Bronchial epithelial cell (primary cell): ENCODE data around the gene NISCH. TPM values are rescaled to one million over a fixed set of nuclear protein-coding genes. Genes with fewer than 3 reads are reported as not detected.

ENCODE experiments used
- DNase-seq: peaks from one replicate; pipeline ENCODE4 v3.0.0-alpha.2; 2010; ENCODE audit warnings: low read depth
- FAIRE-seq: peaks from 2 replicates; lab custom pipeline; 2011; peaks lifted over from hg19 to GRCh38; lab: Jason Lieb, UNC
- H3K27me3 ChIP-seq: 2 replicates; pipeline ENCODE4 v1.5.1; 2011; ENCODE audit warnings: low read length; ENCODE audit not compliant: control insufficient read depth, insufficient read depth
- H3K36me3 ChIP-seq: 2 replicates; pipeline ENCODE4 v1.5.1; 2011; ENCODE audit warnings: low read length; ENCODE audit not compliant: control insufficient read depth, insufficient read depth
- H3K4me3 ChIP-seq: 2 replicates; pipeline ENCODE4 v1.5.1; 2011; ENCODE audit warnings: mild to moderate bottlenecking, low read depth, low read length, control low read depth
- total RNA-seq: library from RNA; depleted of rRNA; stranded (reverse); fragments of >200 nt; gene quantifications from 2 replicates; pipeline ENCODE4 v1.2.1, GENCODE V29; 2014
- TF ChIP-seq, protein P1 (sequence below): IDR thresholded peaks from 2 replicates; pipeline ENCODE4 v1.5.1; 2011; ENCODE audit warnings: mild to moderate bottlenecking, moderate library complexity, low read length, control low read depth, inconsistent platforms; ENCODE audit not compliant: insufficient read depth, severe bottlenecking

The NISCH gene
- total RNA-seq, 1 donor from 2014 or later: 30.5 TPM

DNA sequence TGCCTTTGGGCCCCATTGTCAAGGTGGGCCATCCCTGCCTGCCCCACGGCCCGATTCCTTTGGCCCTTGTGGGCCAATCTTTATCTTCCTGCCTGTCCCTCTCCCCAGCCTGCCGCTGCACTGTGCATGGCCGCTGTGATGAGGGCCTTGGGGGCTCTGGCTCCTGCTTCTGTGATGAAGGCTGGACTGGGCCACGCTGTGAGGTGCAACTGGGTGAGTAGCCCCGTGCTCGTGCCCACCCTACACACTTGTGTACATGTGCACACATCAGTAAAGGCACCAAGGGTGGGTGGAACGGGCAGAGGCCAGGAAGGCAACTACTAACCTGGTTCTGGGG is 66.1 kb downstream of the NISCH start:
- TF ChIP-seq, protein P1, sequence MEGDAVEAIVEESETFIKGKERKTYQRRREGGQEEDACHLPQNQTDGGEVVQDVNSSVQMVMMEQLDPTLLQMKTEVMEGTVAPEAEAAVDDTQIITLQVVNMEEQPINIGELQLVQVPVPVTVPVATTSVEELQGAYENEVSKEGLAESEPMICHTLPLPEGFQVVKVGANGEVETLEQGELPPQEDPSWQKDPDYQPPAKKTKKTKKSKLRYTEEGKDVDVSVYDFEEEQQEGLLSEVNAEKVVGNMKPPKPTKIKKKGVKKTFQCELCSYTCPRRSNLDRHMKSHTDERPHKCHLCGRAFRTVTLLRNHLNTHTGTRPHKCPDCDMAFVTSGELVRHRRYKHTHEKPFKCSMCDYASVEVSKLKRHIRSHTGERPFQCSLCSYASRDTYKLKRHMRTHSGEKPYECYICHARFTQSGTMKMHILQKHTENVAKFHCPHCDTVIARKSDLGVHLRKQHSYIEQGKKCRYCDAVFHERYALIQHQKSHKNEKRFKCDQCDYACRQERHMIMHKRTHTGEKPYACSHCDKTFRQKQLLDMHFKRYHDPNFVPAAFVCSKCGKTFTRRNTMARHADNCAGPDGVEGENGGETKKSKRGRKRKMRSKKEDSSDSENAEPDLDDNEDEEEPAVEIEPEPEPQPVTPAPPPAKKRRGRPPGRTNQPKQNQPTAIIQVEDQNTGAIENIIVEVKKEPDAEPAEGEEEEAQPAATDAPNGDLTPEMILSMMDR: no peak
- no peak for FAIRE-seq
- H3K4me3 ChIP-seq: no peak overlapping the region
- no peak for DNase-seq
- peaks cover 3% of the 10 kb centered on the region for H3K27me3 ChIP-seq
- H3K36me3 ChIP-seq: peaks cover 5% of the 10 kb centered on the region

DNA sequence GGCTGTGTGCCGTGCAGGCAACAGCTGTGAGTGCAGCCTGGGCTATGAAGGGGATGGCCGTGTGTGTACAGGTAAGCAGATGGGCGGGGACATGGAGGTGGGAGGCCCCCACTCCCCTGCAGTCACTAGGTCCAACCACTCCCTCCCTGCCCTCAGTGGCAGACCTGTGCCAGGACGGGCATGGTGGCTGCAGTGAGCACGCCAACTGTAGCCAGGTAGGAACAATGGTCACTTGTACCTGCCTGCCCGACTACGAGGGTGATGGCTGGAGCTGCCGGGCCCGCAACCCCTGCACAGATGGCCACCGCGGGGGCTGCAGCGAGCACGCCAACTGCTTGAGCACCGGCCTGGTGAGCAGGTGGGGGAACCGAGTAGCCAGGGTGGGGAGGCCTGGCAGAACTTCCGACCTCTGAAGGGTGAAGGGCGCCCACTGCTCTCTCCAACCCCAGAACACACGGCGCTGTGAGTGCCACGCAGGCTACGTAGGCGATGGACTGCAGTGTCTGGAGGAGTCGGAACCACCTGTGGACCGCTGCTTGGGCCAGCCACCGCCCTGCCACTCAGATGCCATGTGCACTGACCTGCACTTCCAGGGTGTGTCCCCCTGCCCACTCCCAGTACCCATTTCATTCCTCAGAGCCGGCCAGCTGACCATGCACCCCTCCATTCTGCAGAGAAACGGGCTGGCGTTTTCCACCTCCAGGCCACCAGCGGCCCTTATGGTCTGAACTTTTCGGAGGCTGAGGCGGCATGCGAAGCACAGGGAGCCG is 66.7 kb downstream of the NISCH start:
- TF ChIP-seq, protein P1: no peak
- DNase-seq (no peak), FAIRE-seq (no peak)
- peaks cover 3% of the 10 kb centered on the region for H3K27me3 ChIP-seq
- no peak overlapping the region for H3K4me3 ChIP-seq
- peaks cover 5% of the 10 kb centered on the region for H3K36me3 ChIP-seq

DNA sequence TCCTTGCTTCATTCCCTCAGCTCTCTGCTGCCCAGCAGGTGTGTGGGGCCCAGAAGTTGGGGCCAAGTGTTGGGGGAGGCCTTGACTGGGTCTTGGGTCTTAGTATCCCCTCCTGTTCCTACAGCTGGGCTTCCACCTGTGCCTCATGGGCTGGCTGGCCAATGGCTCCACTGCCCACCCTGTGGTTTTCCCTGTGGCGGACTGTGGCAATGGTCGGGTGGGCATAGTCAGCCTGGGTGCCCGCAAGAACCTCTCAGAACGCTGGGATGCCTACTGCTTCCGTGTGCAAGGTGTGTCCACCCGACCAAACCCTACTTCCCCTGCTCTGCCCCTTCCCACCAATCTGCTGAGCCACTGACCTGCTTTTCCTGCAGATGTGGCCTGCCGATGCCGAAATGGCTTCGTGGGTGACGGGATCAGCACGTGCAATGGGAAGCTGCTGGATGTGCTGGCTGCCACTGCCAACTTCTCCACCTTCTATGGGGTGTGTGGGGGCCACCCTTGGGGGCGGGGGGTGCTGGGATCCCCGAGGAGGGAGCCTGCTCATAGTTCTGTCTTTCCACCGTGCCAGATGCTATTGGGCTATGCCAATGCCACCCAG is 67.3 kb downstream of the NISCH start:
- TF ChIP-seq, protein P1: no peak
- Histone ChIP-seq H3K36me3 (peaks cover 10% of the 10 kb centered on the region), H3K4me3 (no peak overlapping the region), H3K27me3 (peaks cover under 1% of the 10 kb centered on the region)
- DNase-seq: no peak
- no peak for FAIRE-seq

DNA sequence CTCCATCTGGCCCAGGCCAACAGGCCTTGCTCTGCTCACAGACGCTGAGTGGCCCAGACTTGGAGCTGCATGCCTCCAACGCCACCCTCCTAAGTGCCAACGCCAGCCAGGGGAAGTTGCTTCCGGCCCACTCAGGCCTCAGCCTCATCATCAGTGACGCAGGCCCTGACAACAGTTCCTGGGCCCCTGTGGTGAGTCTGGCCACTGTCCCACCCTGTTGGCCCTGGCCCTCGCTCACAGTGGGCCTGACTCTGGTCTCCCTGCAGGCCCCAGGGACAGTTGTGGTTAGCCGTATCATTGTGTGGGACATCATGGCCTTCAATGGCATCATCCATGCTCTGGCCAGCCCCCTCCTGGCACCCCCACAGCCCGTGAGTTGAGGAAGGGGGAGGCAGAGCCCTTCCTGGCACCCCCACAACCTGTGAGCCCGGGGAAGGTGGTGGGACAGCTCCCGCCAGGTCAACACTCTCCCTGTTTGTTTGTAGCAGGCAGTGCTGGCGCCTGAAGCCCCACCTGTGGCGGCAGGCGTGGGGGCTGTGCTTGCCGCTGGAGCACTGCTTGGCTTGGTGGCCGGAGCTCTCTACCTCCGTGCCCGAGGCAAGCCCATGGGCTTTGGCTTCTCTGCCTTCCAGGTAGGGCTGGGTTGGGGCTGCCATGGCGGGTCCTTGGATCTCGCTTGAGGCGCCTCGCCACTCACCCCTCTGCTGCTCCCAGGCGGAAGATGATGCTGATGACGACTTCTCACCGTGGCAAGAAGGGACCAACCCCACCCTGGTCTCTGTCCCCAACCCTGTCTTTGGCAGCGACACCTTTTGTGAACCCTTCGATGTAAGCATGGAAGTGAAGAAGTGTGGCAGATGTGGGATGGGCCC is 68.2 kb downstream of the NISCH start:
- DNase-seq: no peak
- Histone ChIP-seq H3K27me3 (no peaks in the 10 kb centered on the region), H3K4me3 (no peak overlapping the region), H3K36me3 (peaks cover 18% of the 10 kb centered on the region)
- TF ChIP-seq, protein P1: no peak
- no peak for FAIRE-seq

DNA sequence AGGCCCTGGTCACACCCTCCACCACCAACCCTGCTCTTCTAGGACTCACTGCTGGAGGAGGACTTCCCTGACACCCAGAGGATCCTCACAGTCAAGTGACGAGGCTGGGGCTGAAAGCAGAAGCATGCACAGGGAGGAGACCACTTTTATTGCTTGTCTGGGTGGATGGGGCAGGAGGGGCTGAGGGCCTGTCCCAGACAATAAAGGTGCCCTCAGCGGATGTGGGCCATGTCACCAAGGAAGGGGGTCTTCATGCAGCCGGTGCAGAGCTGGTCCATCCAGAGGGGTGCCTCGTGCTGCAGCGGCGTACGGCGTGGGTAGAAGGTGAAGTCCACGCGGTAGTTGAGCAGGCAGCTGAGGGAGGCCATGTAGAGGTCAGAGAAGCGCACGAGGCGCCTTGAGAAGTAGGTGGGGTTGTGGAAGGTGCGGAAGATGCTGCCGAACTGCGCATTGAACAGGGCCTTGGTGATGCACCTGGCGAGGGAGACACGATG is 68.9 kb downstream of the NISCH start:
- Histone ChIP-seq H3K4me3 (no peak overlapping the region), H3K36me3 (peaks cover 23% of the 10 kb centered on the region), H3K27me3 (no peaks in the 10 kb centered on the region)
- FAIRE-seq (no peak), DNase-seq (no peak)
- TF ChIP-seq, protein P1: no peak
